Stimulated activated CD8-positive, alpha-beta memory T cell treated with anti-CD3 and anti-CD28 coated beads, Interleukin-12 subunit alpha, Interleukin-12 subunit beta, amount 100 ng/mL, for 4 hours (primary cell): ENCODE data around the gene ORAI1.
"Not testable (repeated sequence)": the region's sequence is repeated elsewhere in the genome, so short reads cannot be mapped to it uniquely, and the experiment has no call there.

Source experiments
- DNase-seq: peaks from one replicate; pipeline ENCODE4 v3.0.0-alpha.2; 2020; ENCODE audit warnings: low read depth

The ORAI1 gene

DNA sequence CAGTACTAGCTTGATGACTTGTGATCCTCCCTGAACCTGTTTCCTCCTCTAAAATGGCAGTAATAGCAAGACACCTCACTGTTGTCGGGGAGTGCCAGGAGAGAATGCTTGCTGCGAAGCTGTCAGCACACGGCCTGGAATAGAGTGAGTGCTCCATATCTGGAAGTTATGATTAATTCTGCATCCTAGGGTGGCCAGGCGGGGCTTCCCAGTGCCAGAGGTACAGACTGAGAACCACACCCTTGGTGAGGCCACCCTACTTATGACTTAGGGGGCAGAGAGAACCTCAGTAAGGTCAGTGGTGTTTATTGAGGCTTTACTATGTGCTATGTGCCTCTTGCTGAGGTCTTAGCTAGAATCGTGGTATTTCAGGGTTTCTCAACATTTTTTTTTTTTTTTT is 23.0 kb downstream of the ORAI1 start:
- DNase-seq, result no peak

DNA sequence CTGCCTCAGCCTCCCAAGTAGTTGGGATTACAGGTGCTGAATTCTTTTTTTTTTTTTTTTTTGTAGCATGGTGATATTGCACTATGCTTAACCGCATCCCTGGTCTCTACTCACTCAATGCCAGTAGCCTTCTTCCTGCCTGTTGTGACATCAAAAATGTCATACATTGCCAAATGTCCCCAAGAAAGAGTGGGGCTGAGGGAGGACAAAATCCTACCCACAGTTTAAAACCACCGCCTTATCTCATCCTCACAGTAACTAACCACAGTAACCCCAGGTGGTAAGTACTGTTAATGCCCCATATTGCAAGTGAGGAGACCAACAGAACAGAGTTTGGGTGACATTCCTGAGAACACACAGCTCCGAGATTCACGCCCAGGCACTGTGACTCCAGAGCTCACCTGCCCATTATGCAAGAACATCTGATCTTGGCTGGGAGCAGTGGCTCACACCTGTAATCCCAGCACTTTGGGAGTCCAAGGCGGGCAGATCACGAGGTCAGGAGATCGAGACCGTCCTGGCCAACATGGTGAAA is 23.6 kb downstream of the ORAI1 start:
- DNase-seq, result no peak

DNA sequence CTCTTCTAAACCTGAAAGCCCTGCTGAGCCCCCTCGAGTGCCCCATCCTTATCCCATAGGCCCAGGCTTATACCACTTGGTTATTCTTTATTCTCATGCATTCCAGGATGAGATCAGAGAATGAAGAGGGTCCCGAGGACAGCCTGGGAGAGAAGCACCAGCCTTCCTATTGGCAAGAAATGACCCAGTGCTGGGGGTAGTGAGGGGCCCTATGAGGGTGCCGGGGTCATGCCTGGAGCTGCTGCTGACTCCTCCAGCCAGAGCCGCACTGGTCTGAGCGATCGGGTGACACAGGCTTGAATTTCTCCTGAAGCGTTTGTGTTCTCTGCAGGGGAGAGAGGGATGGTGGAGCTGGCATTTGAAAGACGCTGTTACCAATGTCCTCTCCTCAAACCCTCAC is 25.0 kb downstream of the ORAI1 start:
- DNase-seq, result no peak

- DNase-seq, result no peak
Measured at GRCh38 chr12:121652767-121653497, 26.6 kb downstream of the ORAI1 start.

DNA sequence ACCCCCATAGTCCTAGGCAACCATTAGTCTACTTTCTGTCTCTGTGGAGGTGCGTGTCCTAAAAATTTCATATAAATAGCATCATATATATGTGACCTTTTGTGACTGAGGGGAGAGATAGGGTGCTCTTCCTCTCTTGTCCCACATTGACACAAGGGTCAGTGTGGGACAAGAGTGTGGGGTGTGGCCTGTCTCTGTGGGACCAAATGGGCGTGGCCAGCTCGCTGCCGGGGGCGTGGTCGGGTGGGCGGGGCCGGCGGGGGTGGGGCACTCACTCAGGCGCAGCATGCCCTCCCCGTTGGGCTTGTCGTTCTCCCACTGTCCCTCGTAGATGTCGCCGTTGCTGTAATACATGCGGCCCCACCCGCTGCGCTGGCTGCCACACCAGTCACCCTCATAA is 27.7 kb downstream of the ORAI1 start:
- DNase-seq, result no peak

DNA sequence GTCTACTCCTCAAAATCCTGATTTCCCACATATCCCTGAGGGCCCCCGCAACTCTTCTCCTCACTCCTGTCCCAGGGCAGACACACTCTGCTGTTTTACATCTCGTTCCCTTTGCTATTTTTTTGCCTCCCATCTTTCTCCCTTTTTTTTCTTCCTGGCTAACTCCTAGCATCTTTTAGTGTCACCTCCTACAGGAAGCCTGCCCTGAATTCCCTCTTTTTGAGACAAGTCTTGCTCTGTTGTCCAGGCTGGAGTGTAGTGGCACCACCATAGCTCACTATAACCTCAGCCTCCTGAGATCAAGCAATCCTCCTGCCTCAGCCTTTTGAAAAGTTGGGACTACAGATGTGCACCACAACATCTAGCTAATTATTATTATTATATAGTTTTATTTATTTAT is 29.8 kb downstream of the ORAI1 start:
- no peak for DNase-seq

DNA sequence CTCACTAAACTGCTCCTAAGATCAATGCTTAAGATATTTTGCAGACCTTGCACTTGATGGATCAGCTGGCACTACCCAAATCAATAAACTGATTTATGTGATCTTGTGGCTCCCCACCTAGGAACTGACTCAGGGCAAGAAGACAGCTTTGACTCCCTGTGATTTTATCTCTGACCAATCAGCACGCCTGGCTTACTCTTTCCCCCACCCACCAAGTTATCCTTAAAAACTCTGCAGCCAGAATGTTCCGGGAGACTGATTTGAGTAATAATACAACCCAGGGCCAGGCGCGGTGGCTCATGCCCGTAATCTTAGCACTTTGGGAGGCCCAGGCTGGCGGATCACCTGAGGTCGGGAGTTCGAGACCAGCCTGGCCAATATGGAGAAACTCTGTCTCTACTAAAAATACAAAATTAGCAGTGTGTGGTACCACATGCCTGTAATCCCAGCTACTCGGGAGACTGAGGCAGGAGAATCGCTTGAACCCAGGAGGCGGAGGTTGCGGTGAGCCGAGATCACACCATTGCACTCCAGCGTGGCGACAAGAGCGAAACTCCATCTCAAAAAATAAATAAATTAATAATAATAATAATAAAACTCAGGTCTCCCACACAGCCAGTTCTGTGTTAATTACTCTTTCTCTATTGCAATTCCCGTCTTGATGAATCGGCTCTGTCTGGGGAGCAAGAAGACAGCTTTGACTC is 31.1 kb downstream of the ORAI1 start:
- no peak for DNase-seq

GRCh38 chr12:121661353-121662105 is 35.2 kb downstream of the ORAI1 start:
- DNase-seq, result not testable (repeated sequence)

GRCh38 chr12:121663610-121663929 is 37.2 kb downstream of the ORAI1 start:
- DNase-seq, result no peak

DNA sequence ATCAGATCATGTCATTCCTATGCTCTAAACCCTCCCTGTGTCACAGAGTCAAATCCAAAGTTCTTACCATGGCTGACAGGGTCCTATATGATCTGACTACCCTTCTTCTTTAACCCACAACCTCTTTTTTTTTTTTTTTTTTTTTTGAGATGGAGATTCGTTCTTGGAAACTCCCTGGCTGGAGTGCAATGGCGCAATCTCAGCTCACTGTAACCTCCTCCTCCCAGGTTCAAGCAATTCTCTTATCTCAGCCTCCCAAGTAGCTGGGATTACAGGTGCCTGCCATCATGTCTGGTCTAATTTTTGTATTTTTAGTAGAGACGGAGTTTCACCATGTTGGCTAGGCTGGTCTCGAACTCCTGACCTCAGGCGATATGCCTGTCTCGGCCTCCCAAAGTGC is 40.5 kb downstream of the ORAI1 start:
- DNase-seq, result not testable (repeated sequence)

DNA sequence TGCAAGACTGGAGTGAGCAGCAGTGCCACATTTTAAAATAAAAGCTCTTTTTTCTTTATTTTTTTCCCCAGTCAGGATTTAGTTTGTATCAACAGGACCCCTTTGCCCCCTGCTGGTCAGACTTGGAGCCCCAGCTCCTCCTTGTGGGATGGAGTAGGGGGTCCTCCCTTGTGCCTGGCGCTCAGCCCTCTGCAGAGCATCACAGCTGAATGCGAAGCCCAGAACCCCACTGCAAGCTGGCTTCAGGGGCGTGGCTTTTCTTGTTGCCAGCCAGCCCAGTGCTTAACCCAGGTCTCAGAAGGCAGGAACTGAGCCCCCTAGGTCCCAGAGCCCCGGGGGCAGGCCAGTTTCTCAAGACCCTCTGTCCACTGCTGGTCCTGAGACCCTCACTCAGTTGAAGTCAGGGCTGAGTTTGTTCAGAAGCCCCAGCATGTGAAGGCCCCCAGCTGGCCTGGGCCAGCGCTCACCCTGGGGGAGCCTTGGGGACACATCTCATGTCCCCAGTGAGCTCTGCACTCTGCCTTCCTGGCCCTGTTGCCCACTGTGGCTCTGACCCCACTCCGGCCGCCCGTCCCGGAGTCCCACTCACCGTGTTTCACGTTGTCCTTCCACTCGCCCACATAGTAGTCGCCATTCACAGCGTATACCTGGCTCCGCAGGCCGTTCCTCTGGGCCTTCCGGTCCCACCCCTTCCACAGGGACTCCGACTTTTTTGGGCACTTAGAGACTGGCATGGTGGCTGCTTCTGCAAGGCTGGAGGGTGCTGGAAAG is 42.6 kb downstream of the ORAI1 start:
- DNase-seq, result peak; percentile 28

DNA sequence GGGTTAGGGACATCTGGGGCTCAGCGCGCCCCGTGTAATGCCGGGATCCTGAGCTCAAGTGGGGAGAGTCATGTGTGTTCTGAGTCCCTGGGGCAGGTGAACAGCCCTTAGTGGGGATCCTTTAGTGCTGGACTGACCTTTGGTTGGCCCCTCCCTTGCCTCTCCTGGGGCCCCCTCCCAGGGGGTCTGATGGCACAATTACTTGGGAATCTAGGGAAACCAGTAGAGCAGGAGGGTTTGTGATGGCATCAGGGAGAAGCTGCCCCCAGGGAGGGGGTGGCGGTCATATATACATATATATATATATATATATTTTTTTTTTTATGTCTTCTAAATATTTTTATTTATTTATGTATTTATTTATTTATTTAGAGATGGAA is 43.2 kb downstream of the ORAI1 start, which contains the start of gene MORN3:
TSS of gene MORN3 (minus strand) at position 134 of the 380 bp plus-strand sequence. CDS start 171 bp downstream, outside the sequence.
- no peak for DNase-seq

GRCh38 chr12:121673013-121673511 is 46.7 kb downstream of the ORAI1 start:
- no peak for DNase-seq

DNA sequence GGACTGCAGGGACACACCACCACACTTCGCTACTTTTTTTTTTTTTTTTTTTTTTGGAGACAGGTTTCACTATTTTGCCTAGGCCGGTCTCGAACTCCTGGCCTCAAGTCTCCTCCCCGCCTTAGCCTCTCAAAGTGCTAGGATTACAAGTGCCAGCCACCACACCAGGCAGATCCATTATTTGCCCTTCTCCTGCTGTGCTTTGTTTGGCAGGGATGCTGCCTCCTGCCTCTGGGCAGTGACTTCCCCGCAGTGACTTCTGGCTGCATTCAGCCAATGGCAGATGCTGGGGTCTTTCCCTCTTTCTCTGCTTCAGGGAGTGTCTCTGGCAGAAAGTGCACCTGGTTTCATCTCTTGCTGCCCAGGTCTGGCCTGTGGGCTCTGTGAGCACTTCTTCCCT is 49.9 kb downstream of the ORAI1 start:
- DNase-seq, result no peak

DNA sequence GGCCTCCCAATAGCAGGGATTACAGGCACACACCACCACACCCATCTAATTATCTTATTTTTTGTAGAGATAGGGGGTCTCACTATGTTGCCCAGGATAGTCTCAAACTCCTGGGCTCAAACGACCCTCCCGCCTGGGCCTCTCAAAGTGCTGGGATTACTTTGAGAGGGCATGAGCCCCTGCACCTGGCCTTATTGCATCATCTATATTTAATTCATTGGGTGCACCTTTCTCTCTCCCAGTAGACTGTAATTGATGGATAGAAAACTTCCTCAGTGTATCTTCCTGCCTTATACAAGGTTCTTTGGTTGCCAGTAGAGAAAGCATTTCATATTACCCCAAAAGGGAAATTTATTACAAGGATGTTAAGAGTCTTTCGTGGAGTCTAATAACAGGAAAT is 52.0 kb downstream of the ORAI1 start:
- no peak for DNase-seq

DNA sequence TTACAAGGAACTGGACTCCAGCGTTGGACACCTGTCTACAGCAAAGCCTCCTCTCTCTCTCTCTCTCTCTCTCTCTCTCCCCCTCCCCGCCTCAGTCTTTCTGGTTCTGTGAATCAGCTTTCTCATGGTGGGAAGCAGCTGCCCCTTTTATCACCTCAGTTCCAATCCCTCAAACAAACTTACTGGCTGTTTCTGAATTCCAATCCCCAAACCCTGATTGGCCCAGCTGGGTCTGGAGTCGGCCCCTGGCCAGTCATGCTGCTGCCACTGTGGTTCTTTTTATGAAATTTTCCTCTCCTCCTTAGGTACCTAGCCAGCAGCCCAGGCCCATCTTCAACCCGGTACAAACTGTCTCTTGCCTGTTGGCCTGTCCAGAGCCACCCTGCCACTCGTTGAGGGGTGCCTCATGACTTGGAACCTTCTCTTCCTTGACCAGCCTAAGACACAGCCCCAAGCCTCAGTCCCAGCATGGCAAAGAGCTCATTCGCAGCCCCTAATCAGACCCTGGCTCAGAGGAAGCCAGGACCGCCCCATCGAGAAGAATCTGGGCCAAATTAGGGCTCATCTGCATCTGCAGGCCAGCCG is 52.5 kb downstream of the ORAI1 start:
- no peak for DNase-seq

DNA sequence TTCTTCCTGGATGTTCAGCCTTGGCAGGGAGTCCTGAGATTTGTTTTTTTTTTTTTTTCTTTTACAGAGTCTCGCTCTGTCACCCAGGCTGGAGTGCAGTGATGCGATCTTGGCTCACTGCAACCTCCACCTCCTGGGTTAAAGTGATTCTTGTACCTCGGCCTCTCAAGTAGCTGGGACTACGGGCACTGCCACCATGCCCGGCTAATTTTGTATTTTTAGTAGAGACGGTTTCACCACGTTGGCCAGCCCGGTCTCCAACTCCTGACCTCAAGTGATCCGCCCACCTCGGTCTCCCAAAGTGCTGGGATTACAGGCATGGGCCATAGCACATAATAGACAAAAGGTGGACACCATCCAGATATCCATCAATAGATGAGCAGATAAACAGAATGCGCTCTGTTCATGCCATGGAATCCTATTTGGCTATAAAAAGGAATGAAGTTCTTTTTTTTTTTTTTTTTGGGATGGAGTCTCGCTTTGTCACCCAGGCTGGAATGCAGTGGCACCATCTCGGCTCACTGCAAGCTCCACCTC is 53.4 kb downstream of the ORAI1 start:
- DNase-seq, result not testable (repeated sequence)

- DNase-seq, result no peak
Measured at GRCh38 chr12:121688966-121689365, 62.6 kb downstream of the ORAI1 start.

DNA sequence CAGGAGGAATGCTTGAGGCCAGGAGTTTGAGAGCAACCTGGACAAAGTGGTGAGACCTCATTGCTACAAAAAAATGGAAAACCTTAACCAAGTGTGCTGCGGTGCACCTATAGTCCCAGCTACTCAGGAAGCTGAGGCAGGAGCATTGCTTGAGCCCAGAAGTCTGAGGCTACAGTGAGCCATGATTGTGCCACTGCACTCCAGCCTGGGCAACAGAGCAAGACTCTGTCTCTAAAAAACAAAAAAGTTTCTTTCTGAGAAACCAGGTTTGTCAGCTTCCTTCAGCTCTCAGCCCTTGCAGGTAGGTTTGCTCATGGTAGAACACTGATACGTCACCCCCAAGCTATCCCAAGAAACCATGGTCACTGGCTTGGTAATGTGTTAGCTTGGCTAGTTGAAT is 63.1 kb downstream of the ORAI1 start:
- DNase-seq, result no peak
